GM23338 (cell line): ENCODE measurements around the gene NLRP1. TPM values are rescaled to one million over a fixed set of nuclear protein-coding genes. Genes with fewer than 3 reads are reported as not detected.

ENCODE experiments used
- ATAC-seq: fragments of 200-7000 bp; cut with Tn5 transposase; 3 replicates; pipeline ENCODE4 v1.9.1; 2020
- DNase-seq: peaks from one replicate; pipeline ENCODE4 v3.0.0-alpha.2; 2015; ENCODE audit warnings: low spot score
- H2AFZ ChIP-seq: fragments of 200-600 bp; sonication (generic); 2 replicates; pipeline ENCODE4 v1.8.0; 2016; ENCODE audit warnings: antibody characterized with exemption, mild to moderate bottlenecking, moderate library complexity
- H3F3A ChIP-seq: fragments of 200-600 bp; sonication (generic); replicated peaks from 2 replicates; pipeline ENCODE4 v1.8.0; 2017; ENCODE audit warnings: antibody characterized with exemption, mixed run types, low read depth
- H3K27ac ChIP-seq: fragments of 200-600 bp; sonication (generic); 2 replicates; pipeline ENCODE4 v1.6.1; 2016; ENCODE audit warnings: low read depth
- H3K27me3 ChIP-seq: fragments of 200-600 bp; sonication (generic); 2 replicates; pipeline ENCODE4 v1.8.0; 2016; ENCODE audit warnings: mild to moderate bottlenecking, mixed run types, moderate library complexity; ENCODE audit not compliant: insufficient read depth
- H3K36me3 ChIP-seq: fragments of 200-600 bp; sonication (generic); 2 replicates; pipeline ENCODE4 v1.8.0; 2016; ENCODE audit warnings: mild to moderate bottlenecking; ENCODE audit not compliant: insufficient read depth
- H3K4me1 ChIP-seq: fragments of 200-600 bp; sonication (generic); 2 replicates; pipeline ENCODE4 v1.8.0; 2016; ENCODE audit warnings: mild to moderate bottlenecking, moderate library complexity; ENCODE audit not compliant: insufficient read depth
- H3K4me2 ChIP-seq: fragments of 200-600 bp; sonication (generic); 2 replicates; pipeline ENCODE4 v1.7.1; 2017; ENCODE audit warnings: mixed run types
- H3K4me3 ChIP-seq: fragments of 200-600 bp; sonication (generic); 2 replicates; pipeline ENCODE4 v1.6.1; 2016; ENCODE audit warnings: mixed run types
- H3K79me2 ChIP-seq: fragments of 200-600 bp; sonication (generic); replicated peaks from 2 replicates; pipeline ENCODE4 v1.8.0; 2017; ENCODE audit warnings: mild to moderate bottlenecking; ENCODE audit not compliant: insufficient read depth
- H3K9me2 ChIP-seq: fragments of 200-600 bp; sonication (generic); 2 replicates; pipeline ENCODE4 v1.8.0; 2017; ENCODE audit not compliant: insufficient read depth
- H4K20me1 ChIP-seq: fragments of 200-600 bp; sonication (generic); replicated peaks from 2 replicates; pipeline ENCODE4 v1.8.0; 2017; ENCODE audit warnings: mild to moderate bottlenecking; ENCODE audit not compliant: insufficient read depth
- H3K27ac Mint-ChIP-seq: 2 replicates; pipeline ENCODE4 v1.8.0; 2020; ENCODE audit warnings: inconsistent platforms, mild to moderate bottlenecking, moderate library complexity, mixed read lengths
- H3K27me3 Mint-ChIP-seq: 3 replicates; pipeline ENCODE4 v1.8.0; 2022; ENCODE audit warnings: low read depth, mild to moderate bottlenecking, moderate library complexity, mixed read lengths, inconsistent platforms; ENCODE audit not compliant: insufficient read depth, poor library complexity
- H3K36me3 Mint-ChIP-seq: 3 replicates; pipeline ENCODE4 v1.8.0; 2021; ENCODE audit warnings: low read depth, mild to moderate bottlenecking, inconsistent platforms, moderate library complexity, mixed read lengths
- H3K4me1 Mint-ChIP-seq: 3 replicates; pipeline ENCODE4 v1.8.0; 2020; ENCODE audit warnings: mild to moderate bottlenecking, inconsistent platforms, mixed read lengths
- H3K4me3 Mint-ChIP-seq: 3 replicates; pipeline ENCODE4 v1.8.0; 2021; ENCODE audit warnings: moderate library complexity, mild to moderate bottlenecking, inconsistent platforms, mixed read lengths
- H3K9me3 Mint-ChIP-seq: 3 replicates; pipeline ENCODE4 v1.8.0; 2020; ENCODE audit warnings: moderate library complexity, mild to moderate bottlenecking, inconsistent platforms, mixed read lengths
- CREB1 ChIP-seq: fragments of 250-450 bp; sonication (Bioruptor Pico); IDR thresholded peaks from 2 replicates; pipeline ENCODE4 v1.5.0; 2020; ENCODE audit warnings: low read depth, mild to moderate bottlenecking, moderate library complexity
- EZH2 ChIP-seq: fragments of 200-600 bp; sonication (generic); IDR thresholded peaks from one replicate; pipeline ENCODE4 v1.8.0; 2017; ENCODE audit warnings: antibody characterized with exemption, mild to moderate bottlenecking, low read depth; ENCODE audit not compliant: unreplicated experiment
- EZH2phosphoT487 ChIP-seq: fragments of 200-600 bp; sonication (generic); IDR thresholded peaks from one replicate; pipeline ENCODE4 v1.8.1; 2018; ENCODE audit warnings: antibody characterized with exemption; ENCODE audit not compliant: unreplicated experiment
- JUNB ChIP-seq: IDR thresholded peaks from one replicate; pipeline ENCODE4 v1.6.1; 2016; ENCODE audit warnings: antibody characterized with exemption; ENCODE audit not compliant: unreplicated experiment
- NANOG ChIP-seq: IDR thresholded peaks from 2 replicates; pipeline ENCODE4 v1.6.1; 2016; ENCODE audit warnings: antibody characterized with exemption, borderline replicate concordance
- POLR2AphosphoS5 ChIP-seq: IDR thresholded peaks from 2 replicates; pipeline ENCODE4 v1.6.1; 2016; ENCODE audit warnings: antibody characterized with exemption, low read depth
- STAT1 ChIP-seq: IDR thresholded peaks from one replicate; pipeline ENCODE4 v1.6.1; 2016; ENCODE audit warnings: antibody characterized with exemption; ENCODE audit not compliant: unreplicated experiment
- ZNF114 ChIP-seq: fragments of 250-450 bp; sonication (Bioruptor Pico); IDR thresholded peaks from 2 replicates; pipeline ENCODE4 v1.5.0; 2020; ENCODE audit warnings: mild to moderate bottlenecking, moderate library complexity
- ZNF331 ChIP-seq: fragments of 250-450 bp; sonication (Bioruptor Pico); IDR thresholded peaks from 2 replicates; pipeline ENCODE4 v1.5.0; 2020; ENCODE audit warnings: low read depth, mild to moderate bottlenecking, moderate library complexity
- polyA plus RNA-seq: library from polyadenylated mRNA; unstranded; fragments of >200 nt; fragmentation: Nextera tagmentation; extraction: Ambion mirVana; gene quantifications from 2 replicates; pipeline ENCODE4 v1.2.1, GENCODE V29; 2016
- total RNA-seq: library from RNA; depleted of rRNA; stranded (reverse); fragments of >200 nt; shearing (Covaris generic); gene quantifications from 2 replicates; pipeline ENCODE4 v1.2.3, GENCODE V29; 2014
- TF ChIP-seq, protein P1 (sequence below): IDR thresholded peaks from one replicate; pipeline ENCODE4 v1.6.1; 2018; ENCODE audit warnings: antibody characterized with exemption; ENCODE audit not compliant: unreplicated experiment
- TF ChIP-seq, protein P2 (sequence below), 2 experiments: fragments of 200-600 bp in 1 of 2; sonication (generic) in 1 of 2; conservative IDR thresholded peaks; 2 replicates each; pipeline versions ENCODE4 v1.5.1 to v1.6.1; 2016 to 2017; ENCODE audit warnings: antibody characterized with exemption in 2 of 2, low read depth in 2 of 2, mild to moderate bottlenecking in 2 of 2, moderate library complexity in 1 of 2
- TF ChIP-seq, protein P3 (sequence below): IDR thresholded peaks from 2 replicates; pipeline ENCODE4 v1.6.1; 2016; ENCODE audit warnings: antibody characterized with exemption

Gene NLRP1
- total and polyA plus RNA-seq, 2 experiments from 2014 or later, result 7.6 to 16.2 TPM

DNA sequence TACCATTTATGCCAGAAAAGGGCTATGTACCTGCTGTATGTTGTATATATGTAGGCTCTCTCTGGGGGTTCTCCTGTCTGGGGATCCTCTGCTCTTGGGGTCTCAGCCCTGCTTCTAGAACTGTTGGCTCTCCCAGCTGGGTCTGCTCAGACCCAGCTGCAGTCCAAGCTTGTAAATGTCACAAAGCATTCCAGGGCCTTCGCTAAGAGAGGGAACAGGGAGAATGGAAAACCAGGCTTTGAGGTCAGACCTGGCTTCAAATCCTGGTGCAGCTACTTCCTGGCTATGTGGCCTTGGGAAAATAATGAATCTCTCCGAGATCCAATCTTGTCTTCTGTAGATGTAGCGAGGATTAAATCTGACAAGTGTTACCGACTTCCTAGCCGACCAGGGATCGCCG, 44.0 kb downstream of the NLRP1 start (continued):
- TF ChIP-seq, protein P1, sequence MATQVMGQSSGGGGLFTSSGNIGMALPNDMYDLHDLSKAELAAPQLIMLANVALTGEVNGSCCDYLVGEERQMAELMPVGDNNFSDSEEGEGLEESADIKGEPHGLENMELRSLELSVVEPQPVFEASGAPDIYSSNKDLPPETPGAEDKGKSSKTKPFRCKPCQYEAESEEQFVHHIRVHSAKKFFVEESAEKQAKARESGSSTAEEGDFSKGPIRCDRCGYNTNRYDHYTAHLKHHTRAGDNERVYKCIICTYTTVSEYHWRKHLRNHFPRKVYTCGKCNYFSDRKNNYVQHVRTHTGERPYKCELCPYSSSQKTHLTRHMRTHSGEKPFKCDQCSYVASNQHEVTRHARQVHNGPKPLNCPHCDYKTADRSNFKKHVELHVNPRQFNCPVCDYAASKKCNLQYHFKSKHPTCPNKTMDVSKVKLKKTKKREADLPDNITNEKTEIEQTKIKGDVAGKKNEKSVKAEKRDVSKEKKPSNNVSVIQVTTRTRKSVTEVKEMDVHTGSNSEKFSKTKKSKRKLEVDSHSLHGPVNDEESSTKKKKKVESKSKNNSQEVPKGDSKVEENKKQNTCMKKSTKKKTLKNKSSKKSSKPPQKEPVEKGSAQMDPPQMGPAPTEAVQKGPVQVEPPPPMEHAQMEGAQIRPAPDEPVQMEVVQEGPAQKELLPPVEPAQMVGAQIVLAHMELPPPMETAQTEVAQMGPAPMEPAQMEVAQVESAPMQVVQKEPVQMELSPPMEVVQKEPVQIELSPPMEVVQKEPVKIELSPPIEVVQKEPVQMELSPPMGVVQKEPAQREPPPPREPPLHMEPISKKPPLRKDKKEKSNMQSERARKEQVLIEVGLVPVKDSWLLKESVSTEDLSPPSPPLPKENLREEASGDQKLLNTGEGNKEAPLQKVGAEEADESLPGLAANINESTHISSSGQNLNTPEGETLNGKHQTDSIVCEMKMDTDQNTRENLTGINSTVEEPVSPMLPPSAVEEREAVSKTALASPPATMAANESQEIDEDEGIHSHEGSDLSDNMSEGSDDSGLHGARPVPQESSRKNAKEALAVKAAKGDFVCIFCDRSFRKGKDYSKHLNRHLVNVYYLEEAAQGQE, result no peak
- TF ChIP-seq, protein P2, sequence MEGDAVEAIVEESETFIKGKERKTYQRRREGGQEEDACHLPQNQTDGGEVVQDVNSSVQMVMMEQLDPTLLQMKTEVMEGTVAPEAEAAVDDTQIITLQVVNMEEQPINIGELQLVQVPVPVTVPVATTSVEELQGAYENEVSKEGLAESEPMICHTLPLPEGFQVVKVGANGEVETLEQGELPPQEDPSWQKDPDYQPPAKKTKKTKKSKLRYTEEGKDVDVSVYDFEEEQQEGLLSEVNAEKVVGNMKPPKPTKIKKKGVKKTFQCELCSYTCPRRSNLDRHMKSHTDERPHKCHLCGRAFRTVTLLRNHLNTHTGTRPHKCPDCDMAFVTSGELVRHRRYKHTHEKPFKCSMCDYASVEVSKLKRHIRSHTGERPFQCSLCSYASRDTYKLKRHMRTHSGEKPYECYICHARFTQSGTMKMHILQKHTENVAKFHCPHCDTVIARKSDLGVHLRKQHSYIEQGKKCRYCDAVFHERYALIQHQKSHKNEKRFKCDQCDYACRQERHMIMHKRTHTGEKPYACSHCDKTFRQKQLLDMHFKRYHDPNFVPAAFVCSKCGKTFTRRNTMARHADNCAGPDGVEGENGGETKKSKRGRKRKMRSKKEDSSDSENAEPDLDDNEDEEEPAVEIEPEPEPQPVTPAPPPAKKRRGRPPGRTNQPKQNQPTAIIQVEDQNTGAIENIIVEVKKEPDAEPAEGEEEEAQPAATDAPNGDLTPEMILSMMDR (conservative IDR thresholded peaks at IDR 0.05; ENCODE audit: low read depth in 2 of 2), result no peak
- no peak for TF ChIP-seq EZH2
- TF ChIP-seq CREB1 (CRISPR knock-in tag), result no peak
- no peak for TF ChIP-seq NANOG
- no peak for TF ChIP-seq ZNF114 (CRISPR knock-in tag)
- TF ChIP-seq POLR2AphosphoS5, result no peak
- no peak for TF ChIP-seq ZNF331 (CRISPR knock-in tag)

DNA sequence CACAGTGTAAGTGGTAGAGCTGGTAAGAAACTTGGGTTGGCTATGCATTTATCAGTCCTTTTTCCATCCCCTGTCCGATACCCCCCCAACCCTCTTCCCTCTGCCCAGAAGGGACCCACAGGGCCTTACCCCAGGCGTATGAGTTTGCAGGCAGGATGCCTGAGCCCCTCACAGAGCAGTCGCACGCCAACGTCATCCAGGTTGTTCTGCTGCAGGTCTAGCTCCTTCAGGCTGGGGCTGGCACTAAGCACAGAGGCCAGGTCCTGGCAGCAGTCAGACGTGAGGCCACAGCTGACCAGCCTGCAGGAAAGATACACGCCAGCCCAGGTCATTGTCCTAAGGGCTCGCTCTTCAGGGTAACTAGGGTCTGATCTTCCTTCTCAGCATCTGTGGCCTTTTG, 45.0 kb downstream of the NLRP1 start:
- Mint-ChIP-seq H3K4me3 (no peak overlapping the region), H3K36me3 (no peaks in the 10 kb centered on the region), H3K9me3 (no peaks in the 10 kb centered on the region), H3K27me3 (peaks cover 9% of the 10 kb centered on the region), H3K4me1 (peaks cover 8% of the 10 kb centered on the region), H3K27ac (no peak overlapping the region; the same call in 1 of the 2 replicates)
- no peaks in the 10 kb centered on the region for H4K20me1 ChIP-seq
- H3K9me2 ChIP-seq, result no peaks in the 10 kb centered on the region
- H3K4me2 ChIP-seq, result no peak overlapping the region
- no peak overlapping the region for H2AFZ ChIP-seq
- no peak overlapping the region for H3K27ac ChIP-seq
- ATAC-seq, result no peak
- H3K36me3 ChIP-seq, result no peaks in the 10 kb centered on the region
- no peaks in the 10 kb centered on the region for H3K4me1 ChIP-seq
- DNase-seq, result no peak
- no peaks in the 10 kb centered on the region for H3F3A ChIP-seq
- no peaks in the 10 kb centered on the region for H3K27me3 ChIP-seq
- no peaks in the 10 kb centered on the region for H3K79me2 ChIP-seq
- no peak overlapping the region for H3K4me3 ChIP-seq
- no peak for TF ChIP-seq POLR2AphosphoS5
- no peak for TF ChIP-seq ZNF331 (CRISPR knock-in tag)
- TF ChIP-seq, protein P2 (conservative IDR thresholded peaks at IDR 0.05; ENCODE audit: low read depth in 2 of 2), result no peak
- TF ChIP-seq CREB1 (CRISPR knock-in tag), result no peak
- TF ChIP-seq, protein P3, sequence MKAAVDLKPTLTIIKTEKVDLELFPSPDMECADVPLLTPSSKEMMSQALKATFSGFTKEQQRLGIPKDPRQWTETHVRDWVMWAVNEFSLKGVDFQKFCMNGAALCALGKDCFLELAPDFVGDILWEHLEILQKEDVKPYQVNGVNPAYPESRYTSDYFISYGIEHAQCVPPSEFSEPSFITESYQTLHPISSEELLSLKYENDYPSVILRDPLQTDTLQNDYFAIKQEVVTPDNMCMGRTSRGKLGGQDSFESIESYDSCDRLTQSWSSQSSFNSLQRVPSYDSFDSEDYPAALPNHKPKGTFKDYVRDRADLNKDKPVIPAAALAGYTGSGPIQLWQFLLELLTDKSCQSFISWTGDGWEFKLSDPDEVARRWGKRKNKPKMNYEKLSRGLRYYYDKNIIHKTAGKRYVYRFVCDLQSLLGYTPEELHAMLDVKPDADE, result no peak
- TF ChIP-seq STAT1, result no peak
- TF ChIP-seq NANOG, result no peak
- no peak for TF ChIP-seq JUNB
- TF ChIP-seq EZH2, result no peak
- TF ChIP-seq EZH2phosphoT487, result no peak
- no peak for TF ChIP-seq ZNF114 (CRISPR knock-in tag)
- TF ChIP-seq, protein P1, result no peak
